MM.1S (cell line): ENCODE data around the gene ERC2.

Experiments used
- DNase-seq: peaks from one replicate; pipeline ENCODE4 v3.0.0-alpha.2; 2015
- H2AFZ ChIP-seq: fragments of 300-600 bp; sonication (generic); 2 replicates; pipeline ENCODE4 v1.6.0; 2016; ENCODE audit warnings: antibody characterized with exemption, low read length
- H3F3A ChIP-seq: fragments of 300-600 bp; sonication (generic); 2 replicates; pipeline ENCODE4 v1.6.1; 2016; ENCODE audit warnings: mild to moderate bottlenecking, antibody characterized with exemption, low read length, moderate library complexity, mixed read lengths; ENCODE audit not compliant: insufficient read depth
- H3K27ac ChIP-seq: fragments of 300-600 bp; sonication (generic); 2 replicates; pipeline ENCODE4 v1.5.1; 2016; ENCODE audit warnings: mild to moderate bottlenecking, low read length
- H3K27me3 ChIP-seq: fragments of 300-600 bp; sonication (generic); replicated peaks from 2 replicates; pipeline ENCODE4 v1.6.0; 2016; ENCODE audit warnings: low read length; ENCODE audit not compliant: insufficient read depth
- H3K36me3 ChIP-seq: fragments of 300-600 bp; sonication (generic); replicated peaks from 2 replicates; pipeline ENCODE4 v1.6.1; 2016; ENCODE audit warnings: mild to moderate bottlenecking, low read length, mixed read lengths; ENCODE audit not compliant: insufficient read depth
- H3K4me1 ChIP-seq: fragments of 300-600 bp; sonication (generic); 2 replicates; pipeline ENCODE4 v1.6.1; 2016; ENCODE audit warnings: low read length, mixed read lengths
- H3K4me2 ChIP-seq: fragments of 300-600 bp; sonication (generic); 2 replicates; pipeline ENCODE4 v1.6.0; 2016; ENCODE audit warnings: low read depth, low read length
- H3K4me3 ChIP-seq: fragments of 300-600 bp; sonication (generic); 2 replicates; pipeline ENCODE4 v1.5.1; 2016; ENCODE audit warnings: low read length, mixed read lengths
- H3K79me2 ChIP-seq: fragments of 300-600 bp; sonication (generic); 2 replicates; pipeline ENCODE4 v1.6.1; 2016; ENCODE audit warnings: mixed run types, low read length, mixed read lengths
- H3K9ac ChIP-seq: fragments of 300-600 bp; sonication (generic); 2 replicates; pipeline ENCODE4 v1.6.1; 2016; ENCODE audit warnings: low read length, mixed read lengths
- H3K9me2 ChIP-seq: fragments of 300-600 bp; sonication (generic); replicated peaks from 2 replicates; pipeline ENCODE4 v1.6.1; 2016; ENCODE audit warnings: mild to moderate bottlenecking, low read length, mixed read lengths; ENCODE audit not compliant: insufficient read depth
- H3K9me3 ChIP-seq: fragments of 300-600 bp; sonication (generic); replicated peaks from 2 replicates; pipeline ENCODE4 v1.6.1; 2016; ENCODE audit warnings: mild to moderate bottlenecking, low read length, mixed read lengths; ENCODE audit not compliant: insufficient read depth
- H4K20me1 ChIP-seq: fragments of 300-600 bp; sonication (generic); 2 replicates; pipeline ENCODE4 v1.6.1; 2016; ENCODE audit warnings: mild to moderate bottlenecking, low read length, moderate library complexity, mixed read lengths; ENCODE audit not compliant: insufficient read depth
- CTCF ChIP-seq: fragments of 300-600 bp; sonication (generic); IDR thresholded peaks from 2 replicates; pipeline ENCODE4 v1.5.1; 2016; ENCODE audit warnings: antibody characterized with exemption, low read length, mixed read lengths
- EZH2 ChIP-seq: fragments of 300-600 bp; sonication (generic); optimal IDR thresholded peaks from 2 replicates; pipeline ENCODE3; 2017; ENCODE audit warnings: low read depth, mild to moderate bottlenecking, antibody characterized with exemption, low read length, mixed read lengths
- EZH2phosphoT487 ChIP-seq: fragments of 300-600 bp; sonication (generic); IDR thresholded peaks from 2 replicates; pipeline ENCODE4 v1.6.1; 2018; ENCODE audit warnings: antibody characterized with exemption, low read length

The ERC2 gene

DNA sequence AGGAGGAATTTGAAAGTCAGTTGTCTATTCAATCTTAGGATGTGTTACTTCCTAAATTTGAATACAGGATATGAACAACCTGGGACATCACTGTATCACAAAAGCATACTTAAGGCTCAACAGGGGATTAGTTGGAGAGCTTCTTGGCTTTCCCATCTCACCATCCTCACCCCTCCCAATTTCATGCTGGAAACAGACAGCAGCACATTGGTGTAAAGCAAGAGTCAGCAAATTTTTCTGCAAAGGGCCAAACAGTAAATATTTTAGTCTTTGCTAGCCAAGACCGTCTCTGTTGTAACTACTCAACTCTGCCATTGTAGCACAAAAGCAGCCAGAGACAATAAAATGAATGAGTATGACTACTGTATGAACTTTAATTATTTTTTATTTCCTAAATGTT, 94.9 kb downstream of the ERC2 start:
- Histone ChIP-seq H2AFZ (no peak overlapping the region), H3K4me2 (no peak overlapping the region), H3K9me2 (no peaks in the 10 kb centered on the region), H3K9me3 (no peaks in the 10 kb centered on the region), H3K36me3 (no peaks in the 10 kb centered on the region), H3K27me3 (no peaks in the 10 kb centered on the region), H3F3A (no peaks in the 10 kb centered on the region), H3K4me1 (no peaks in the 10 kb centered on the region), H4K20me1 (no peaks in the 10 kb centered on the region), H3K9ac (no peak overlapping the region), H3K79me2 (no peaks in the 10 kb centered on the region), H3K27ac (no peak overlapping the region), H3K4me3 (no peak overlapping the region)
- TF ChIP-seq EZH2 = no peak
- TF ChIP-seq CTCF = no peak
- no peak for TF ChIP-seq EZH2phosphoT487
- DNase-seq = no peak

GRCh38 chr3:56370991-56371775, 97.1 kb downstream of the ERC2 start:
- Histone ChIP-seq H3K4me1 (no peaks in the 10 kb centered on the region), H3K27ac (no peak overlapping the region), H4K20me1 (no peaks in the 10 kb centered on the region), H3K4me3 (no peak overlapping the region), H3K9me2 (no peaks in the 10 kb centered on the region), H3K79me2 (no peaks in the 10 kb centered on the region), H3K4me2 (no peak overlapping the region), H2AFZ (no peak overlapping the region), H3K36me3 (no peaks in the 10 kb centered on the region), H3K9ac (no peak overlapping the region), H3K9me3 (no peaks in the 10 kb centered on the region), H3K27me3 (no peaks in the 10 kb centered on the region), H3F3A (no peaks in the 10 kb centered on the region)
- DNase-seq = no peak
- TF ChIP-seq EZH2phosphoT487 (no peak), CTCF (no peak), EZH2 (no peak)

DNA sequence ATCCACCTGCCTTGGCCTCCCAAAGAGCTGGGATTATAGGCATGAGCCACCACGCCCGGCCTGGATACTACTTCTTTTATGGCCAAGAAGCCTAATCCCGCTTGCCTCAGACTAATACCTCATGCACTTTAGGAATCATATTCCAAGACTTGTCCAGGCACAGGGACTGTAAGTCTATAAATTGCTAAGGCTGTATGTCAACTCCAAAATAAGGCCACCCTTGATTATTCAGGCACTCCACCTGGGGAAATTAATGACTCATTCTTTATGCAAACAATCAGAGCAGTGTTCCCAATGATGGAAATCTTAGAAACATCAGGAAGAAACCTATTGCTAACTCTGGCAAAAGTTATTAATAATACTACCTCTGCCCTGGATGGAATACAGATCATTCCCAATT, 98.4 kb downstream of the ERC2 start:
- no peak overlapping the region for H3K4me3 ChIP-seq
- no peaks in the 10 kb centered on the region for H3K9me3 ChIP-seq
- no peaks in the 10 kb centered on the region for H3K36me3 ChIP-seq
- no peaks in the 10 kb centered on the region for H3K4me1 ChIP-seq
- H2AFZ ChIP-seq = no peak overlapping the region
- TF ChIP-seq EZH2 (no peak), EZH2phosphoT487 (no peak), CTCF (no peak)
- no peaks in the 10 kb centered on the region for H3K9me2 ChIP-seq
- H3K27ac ChIP-seq = no peak overlapping the region
- no peak overlapping the region for H3K4me2 ChIP-seq
- no peak for DNase-seq
- H3F3A ChIP-seq = no peaks in the 10 kb centered on the region
- no peaks in the 10 kb centered on the region for H3K79me2 ChIP-seq
- H4K20me1 ChIP-seq = no peaks in the 10 kb centered on the region
- H3K9ac ChIP-seq = no peak overlapping the region
- no peaks in the 10 kb centered on the region for H3K27me3 ChIP-seq
